ENCODE results near the gene ERLIN1. TPM values are rescaled to one million over a fixed set of nuclear protein-coding genes. Genes with fewer than 3 reads are reported as not detected.

Gene ERLIN1
- total RNA-seq: 14.4 TPM

DNA sequence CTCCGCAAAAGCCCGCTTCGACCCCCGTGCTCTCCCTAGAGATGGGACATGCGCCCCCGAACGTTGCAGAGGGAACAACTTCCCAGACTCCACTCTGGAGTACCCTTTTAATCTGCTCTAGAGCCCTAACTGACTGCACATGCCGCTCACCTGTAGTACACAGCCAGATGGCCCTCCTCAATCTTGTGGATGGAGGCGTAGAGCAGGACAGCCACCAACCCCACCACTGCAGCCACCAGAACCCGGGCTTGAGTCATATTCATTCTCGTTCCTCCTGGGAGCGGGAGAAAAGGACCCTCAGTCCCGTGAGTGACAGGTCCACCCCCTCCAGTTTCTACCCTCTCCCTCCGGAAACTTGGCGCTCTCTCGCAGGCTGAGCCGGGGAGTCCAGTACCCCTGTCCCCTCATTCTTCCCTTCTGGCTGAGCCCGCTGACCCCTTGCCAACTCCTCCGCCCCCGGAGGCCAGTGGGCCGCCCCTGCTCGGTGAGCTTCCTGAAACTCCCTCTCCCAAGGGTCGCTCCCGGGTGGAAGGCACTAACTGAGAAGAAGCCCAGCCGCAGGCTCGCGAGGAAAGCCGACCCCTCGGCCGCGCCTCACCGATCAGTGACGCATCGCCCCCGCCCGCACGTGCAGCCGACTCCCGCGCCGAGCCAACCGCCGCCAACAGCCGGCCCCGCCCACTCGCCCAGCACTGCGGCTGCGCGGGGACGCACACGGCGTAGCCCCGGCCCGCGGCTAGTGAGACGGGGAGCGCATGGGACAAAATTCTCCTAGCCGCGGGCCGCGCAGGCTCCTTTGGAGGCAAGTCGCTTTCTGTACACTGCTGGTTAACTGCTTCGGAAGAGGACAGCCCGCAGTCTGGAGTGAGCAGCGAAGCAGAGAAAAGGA is at the start of gene ERLIN1:
Gene ERLIN1 (minus strand): TSS at position 666 of the 889 bp plus-strand sequence. CDS start 403 bp downstream, at position 263.

Other genes starting within 250 kb of the ERLIN1 start
- gene DNMBP, start 176.1 kb downstream of the ERLIN1 start, total RNA-seq: 5.6 TPM
- gene CPN1, start 104.2 kb downstream of the ERLIN1 start, total RNA-seq: not detected
- 36.3 TPM for gene CHUK, start 43.6 kb upstream of the ERLIN1 start, total RNA-seq
- 31.0 TPM for gene CWF19L1, start 81.6 kb upstream of the ERLIN1 start, total RNA-seq
- 32.9 TPM for gene BLOC1S2, start 100.7 kb upstream of the ERLIN1 start, total RNA-seq
- gene PKD2L1, start 144.2 kb upstream of the ERLIN1 start, total RNA-seq: not detected
- 152 TPM for gene SCD, start 161.2 kb upstream of the ERLIN1 start, total RNA-seq

Data from parietal lobe (tissue), 1 donor.